Spleen (tissue), 7 donors: Measurements from ENCODE around the gene SLC25A51.

Experiments
- POLR2A ChIP-seq, 3 donors: fragments of 450-650 bp; IDR thresholded peaks; one replicate each; pipeline ENCODE4 v1.5.1; 2017; ENCODE audit warnings: antibody characterized with exemption in 3 of 3, mild to moderate bottlenecking in 1 of 3
- POLR2AphosphoS5 ChIP-seq, 3 donors: sonication (generic); formaldehyde crosslinking; IDR thresholded peaks; one replicate each; pipeline ENCODE4 v1.5.1; 2017; ENCODE audit warnings: antibody characterized with exemption in 3 of 3
- TF ChIP-seq, protein P1 (sequence below), 11 experiments: fragments of 200-600 bp in 7 of 11; fragments of 450-650 bp in 4 of 11; sonication (generic) in 4 of 11; IDR thresholded peaks in 8 of 11; conservative IDR thresholded peaks in 3 of 11; 1 replicate in 7 of 11; 2 replicates in 4 of 11; pipeline versions ENCODE4 v1.4.0 to v1.8.0; 2016 to 2021; ENCODE audit warnings: antibody characterized with exemption in 11 of 11, inconsistent platforms in 4 of 11, mild to moderate bottlenecking in 1 of 11
- donor health status: DM: no; HTN: no; CAD: no; lungs with moderate emphysema.
- donor health status: DM: no; HTN: no; CAD: no.
- donor health status: DM: no; HTN: no; CAD: no.

DNA sequence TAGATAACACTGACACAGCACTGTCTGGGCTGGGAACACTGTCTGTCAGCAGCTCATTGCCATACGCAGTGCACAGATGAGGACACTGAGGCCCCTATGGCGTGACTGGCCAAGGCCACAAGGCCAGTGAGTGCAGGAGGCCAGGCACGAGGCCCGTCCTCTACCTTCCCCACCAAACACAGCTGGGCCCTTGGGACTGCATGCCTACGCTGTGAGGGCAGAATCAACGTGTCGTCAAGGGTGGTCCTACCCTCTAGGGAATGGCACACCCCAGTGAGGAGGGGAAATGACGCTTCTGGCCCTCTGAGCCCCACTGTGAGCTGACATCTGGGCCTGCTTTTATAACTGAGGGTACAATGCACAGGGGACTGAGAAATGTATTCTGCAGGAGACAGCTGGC lies 42.1 kb upstream of the SLC25A51 start:
- TF ChIP-seq, protein P1, sequence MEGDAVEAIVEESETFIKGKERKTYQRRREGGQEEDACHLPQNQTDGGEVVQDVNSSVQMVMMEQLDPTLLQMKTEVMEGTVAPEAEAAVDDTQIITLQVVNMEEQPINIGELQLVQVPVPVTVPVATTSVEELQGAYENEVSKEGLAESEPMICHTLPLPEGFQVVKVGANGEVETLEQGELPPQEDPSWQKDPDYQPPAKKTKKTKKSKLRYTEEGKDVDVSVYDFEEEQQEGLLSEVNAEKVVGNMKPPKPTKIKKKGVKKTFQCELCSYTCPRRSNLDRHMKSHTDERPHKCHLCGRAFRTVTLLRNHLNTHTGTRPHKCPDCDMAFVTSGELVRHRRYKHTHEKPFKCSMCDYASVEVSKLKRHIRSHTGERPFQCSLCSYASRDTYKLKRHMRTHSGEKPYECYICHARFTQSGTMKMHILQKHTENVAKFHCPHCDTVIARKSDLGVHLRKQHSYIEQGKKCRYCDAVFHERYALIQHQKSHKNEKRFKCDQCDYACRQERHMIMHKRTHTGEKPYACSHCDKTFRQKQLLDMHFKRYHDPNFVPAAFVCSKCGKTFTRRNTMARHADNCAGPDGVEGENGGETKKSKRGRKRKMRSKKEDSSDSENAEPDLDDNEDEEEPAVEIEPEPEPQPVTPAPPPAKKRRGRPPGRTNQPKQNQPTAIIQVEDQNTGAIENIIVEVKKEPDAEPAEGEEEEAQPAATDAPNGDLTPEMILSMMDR (IDR thresholded peaks at IDR 0.05 in 8 of 11, conservative IDR thresholded peaks at IDR 0.05 in 3 of 11), result no peak
- TF ChIP-seq POLR2A (IDR thresholded peaks at IDR 0.05) (no peak), POLR2AphosphoS5 (IDR thresholded peaks at IDR 0.05) (peak in 1 of 3 donors; percentile 17)
